GM12801 (cell line): Measurements from ENCODE around the gene WDR11.

Experiments
- CTCF ChIP-seq: IDR thresholded peaks from one replicate; pipeline ENCODE4 v1.5.1; 2011; ENCODE audit warnings: control low read depth; ENCODE audit not compliant: insufficient read length; ENCODE audit errors: extremely low read depth

The WDR11 gene

GRCh38 chr10:120873741-120874140 lies 22.6 kb downstream of the WDR11 start:
- TF ChIP-seq CTCF = no peak

- no peak for TF ChIP-seq CTCF
These were observed 31.9 kb downstream of the WDR11 start for GRCh38 chr10:120883071-120883470.

DNA sequence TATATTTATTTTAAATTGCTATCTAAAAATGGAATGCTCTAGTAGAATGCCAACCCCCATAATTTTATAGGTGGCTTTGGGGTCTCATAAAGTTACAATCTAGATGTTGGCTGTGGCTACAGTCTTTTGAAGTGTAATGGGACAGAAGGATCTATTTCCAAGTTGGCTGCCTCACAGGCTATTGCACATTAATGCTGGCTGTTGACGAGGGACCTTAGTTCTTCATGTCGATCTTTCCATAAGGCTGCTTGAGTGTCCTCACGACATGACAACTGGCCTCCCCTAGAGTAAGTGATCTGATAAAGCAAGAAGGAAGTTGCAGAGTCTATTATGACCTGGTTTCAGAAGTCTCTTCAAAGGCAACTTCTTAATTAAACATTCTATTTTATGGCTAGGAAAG lies 36.3 kb downstream of the WDR11 start:
- TF ChIP-seq CTCF = no peak

DNA sequence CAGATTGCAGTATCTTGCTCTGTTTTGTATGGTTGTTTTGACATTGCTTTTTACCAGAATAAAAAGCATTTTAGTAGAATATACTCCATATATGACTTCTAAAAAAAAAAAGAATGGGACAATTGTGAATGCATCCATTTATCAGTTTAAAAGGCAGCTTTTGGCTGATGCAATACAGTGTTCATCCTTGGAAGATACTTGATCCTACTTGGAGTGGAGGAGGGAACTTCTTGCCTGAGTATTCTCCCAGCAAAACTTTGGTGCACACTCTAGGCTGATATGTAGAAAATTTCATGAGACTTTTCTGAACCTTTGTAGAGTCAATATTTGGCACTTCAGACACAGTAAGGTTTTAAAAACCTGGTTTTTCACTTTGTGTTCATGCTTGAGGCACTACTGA lies 40.2 kb downstream of the WDR11 start:
- TF ChIP-seq CTCF = no peak

- TF ChIP-seq CTCF = no peak
These were observed 43.4 kb downstream of the WDR11 start for GRCh38 chr10:120894556-120894955.

DNA sequence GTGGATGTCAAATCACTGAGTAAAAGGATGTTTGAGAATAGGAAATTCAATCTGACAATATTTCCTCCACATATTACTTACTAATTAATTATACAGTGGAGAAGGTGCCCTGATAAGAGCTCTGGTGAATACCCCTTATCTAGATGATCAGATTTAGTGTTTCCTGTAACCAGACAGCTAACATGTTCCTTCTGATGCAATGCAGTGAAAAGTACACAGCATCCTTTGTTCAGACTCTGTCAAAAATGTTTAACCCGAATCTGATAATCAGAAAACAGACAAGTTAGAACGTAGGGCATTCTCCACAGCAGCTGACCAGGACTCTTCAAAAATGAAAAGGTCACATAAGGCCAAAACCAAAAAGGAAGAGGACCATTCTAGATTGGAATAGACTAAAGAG lies 46.2 kb downstream of the WDR11 start:
- TF ChIP-seq CTCF = no peak

DNA sequence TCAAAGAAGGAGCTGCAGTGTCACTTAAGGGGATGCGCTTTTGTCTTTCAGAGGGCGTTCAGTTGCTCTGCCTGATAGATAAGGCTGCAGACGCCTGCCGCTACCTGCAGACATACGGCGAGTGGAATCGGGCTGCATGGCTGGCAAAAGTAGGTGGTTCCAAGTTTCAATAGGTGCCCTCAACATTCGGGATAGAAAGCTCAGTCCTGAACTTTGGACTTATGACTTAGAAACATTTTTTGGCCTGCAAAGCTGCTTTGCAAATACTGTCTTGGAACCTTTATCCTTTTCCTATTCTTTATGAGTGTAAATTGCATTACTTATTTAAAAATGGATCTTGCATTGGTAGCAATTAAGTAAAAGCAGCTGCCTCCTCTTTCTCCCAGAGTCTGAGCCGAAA lies 54.1 kb downstream of the WDR11 start:
- no peak for TF ChIP-seq CTCF
